Activated naive CD4-positive, alpha-beta T cell treated with anti-CD3 and anti-CD28 coated beads, Interleukin-2, amount 50 U/mL, for 24 hours (primary cell): ENCODE results near the gene MPPED2.

Experiments used
- H3K27ac Mint-ChIP-seq: one replicate; pipeline ENCODE4 v1.8.0; 2021; ENCODE audit warnings: mild to moderate bottlenecking, mixed read lengths
- H3K27me3 Mint-ChIP-seq: one replicate; pipeline ENCODE4 v1.8.0; 2021; ENCODE audit warnings: mixed read lengths
- H3K36me3 Mint-ChIP-seq: one replicate; pipeline ENCODE4 v1.8.0; 2021; ENCODE audit warnings: mixed read lengths
- H3K4me1 Mint-ChIP-seq: one replicate; pipeline ENCODE4 v1.8.0; 2021; ENCODE audit warnings: mixed read lengths
- H3K4me3 Mint-ChIP-seq: one replicate; pipeline ENCODE4 v1.8.0; 2021; ENCODE audit warnings: mild to moderate bottlenecking, mixed read lengths
- H3K9me3 Mint-ChIP-seq: one replicate; pipeline ENCODE4 v1.8.0; 2021; ENCODE audit warnings: mixed read lengths

Gene MPPED2

GRCh38 chr11:30436801-30437200, 149.4 kb downstream of the MPPED2 start:
- no peaks in the 10 kb centered on the region for H3K4me1 Mint-ChIP-seq
- no peaks in the 10 kb centered on the region for H3K36me3 Mint-ChIP-seq
- H3K9me3 Mint-ChIP-seq: no peaks in the 10 kb centered on the region
- H3K27ac Mint-ChIP-seq: no peak overlapping the region
- peaks cover 5% of the 10 kb centered on the region for H3K27me3 Mint-ChIP-seq
- H3K4me3 Mint-ChIP-seq: no peak overlapping the region

DNA sequence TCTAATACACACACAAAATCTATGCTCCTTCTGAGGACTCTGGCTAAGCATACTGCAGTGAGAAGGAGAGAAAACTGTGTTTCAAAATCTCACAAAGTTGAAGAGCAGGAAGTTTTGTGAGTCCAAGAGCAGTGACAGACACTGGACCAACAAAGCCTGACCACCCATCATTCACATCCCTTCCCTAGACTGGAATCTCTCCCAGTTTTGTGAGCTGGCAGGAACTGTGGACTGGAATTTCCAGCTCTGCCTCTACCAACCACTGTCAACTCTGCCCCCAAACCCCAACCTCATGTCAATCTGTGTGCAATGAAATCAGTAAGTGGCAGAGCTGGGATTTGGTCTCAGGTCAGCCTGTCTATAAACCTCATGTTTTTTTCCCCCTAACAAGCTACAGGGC, 150.7 kb downstream of the MPPED2 start:
- H3K27ac Mint-ChIP-seq: no peak overlapping the region
- no peaks in the 10 kb centered on the region for H3K4me1 Mint-ChIP-seq
- peaks cover 5% of the 10 kb centered on the region for H3K27me3 Mint-ChIP-seq
- no peak overlapping the region for H3K4me3 Mint-ChIP-seq
- H3K9me3 Mint-ChIP-seq: no peaks in the 10 kb centered on the region
- H3K36me3 Mint-ChIP-seq: no peaks in the 10 kb centered on the region

DNA sequence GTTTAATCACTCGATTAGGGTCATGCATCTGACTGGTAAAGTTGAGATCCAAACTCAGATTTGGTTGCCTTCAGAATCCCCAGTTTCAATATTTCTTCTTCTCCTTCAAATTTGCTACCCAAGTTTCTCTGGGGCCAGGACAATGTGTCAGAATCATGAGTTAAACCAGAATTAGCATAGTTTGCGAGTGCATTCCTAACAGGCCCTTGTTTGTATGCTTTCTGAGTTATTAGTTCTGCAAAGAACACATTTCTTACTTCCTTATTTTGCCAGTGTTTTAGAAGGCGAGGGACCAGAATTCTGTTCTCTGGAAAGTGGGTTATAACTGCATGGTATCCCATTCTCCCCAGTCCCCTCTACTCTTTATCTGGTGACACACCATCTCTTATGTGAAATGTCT, 151.3 kb downstream of the MPPED2 start:
- Mint-ChIP-seq H3K36me3 (no peaks in the 10 kb centered on the region), H3K9me3 (no peaks in the 10 kb centered on the region), H3K27ac (no peak overlapping the region), H3K4me1 (no peaks in the 10 kb centered on the region), H3K27me3 (peaks cover 5% of the 10 kb centered on the region), H3K4me3 (no peak overlapping the region)

GRCh38 chr11:30433831-30434230, 152.3 kb downstream of the MPPED2 start:
- Mint-ChIP-seq H3K4me3 (no peak overlapping the region), H3K27me3 (peaks cover 5% of the 10 kb centered on the region), H3K27ac (no peak overlapping the region), H3K36me3 (no peaks in the 10 kb centered on the region), H3K9me3 (no peaks in the 10 kb centered on the region), H3K4me1 (no peaks in the 10 kb centered on the region)

DNA sequence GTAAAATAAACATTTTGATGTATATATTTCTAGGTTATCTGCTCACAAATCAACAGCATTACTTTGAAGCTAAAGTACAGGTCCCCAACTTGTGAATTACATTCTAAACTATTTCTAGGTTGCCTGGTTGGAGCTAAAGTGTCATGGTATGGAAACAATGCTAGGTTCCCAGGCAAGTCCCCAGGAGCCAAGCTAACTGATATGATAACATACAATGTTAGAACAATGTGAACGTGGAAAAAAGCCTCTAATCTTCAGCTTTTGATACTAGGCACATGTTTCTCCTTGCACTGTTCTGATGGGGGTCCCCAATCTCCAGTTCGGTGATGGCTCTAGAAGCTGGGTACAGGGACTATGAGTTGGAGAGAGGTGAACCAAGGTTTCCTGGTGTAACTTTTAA, 153.4 kb downstream of the MPPED2 start:
- Mint-ChIP-seq H3K27me3 (peaks cover 5% of the 10 kb centered on the region), H3K4me1 (no peaks in the 10 kb centered on the region), H3K27ac (no peak overlapping the region), H3K4me3 (no peak overlapping the region), H3K36me3 (no peaks in the 10 kb centered on the region), H3K9me3 (no peaks in the 10 kb centered on the region)

DNA sequence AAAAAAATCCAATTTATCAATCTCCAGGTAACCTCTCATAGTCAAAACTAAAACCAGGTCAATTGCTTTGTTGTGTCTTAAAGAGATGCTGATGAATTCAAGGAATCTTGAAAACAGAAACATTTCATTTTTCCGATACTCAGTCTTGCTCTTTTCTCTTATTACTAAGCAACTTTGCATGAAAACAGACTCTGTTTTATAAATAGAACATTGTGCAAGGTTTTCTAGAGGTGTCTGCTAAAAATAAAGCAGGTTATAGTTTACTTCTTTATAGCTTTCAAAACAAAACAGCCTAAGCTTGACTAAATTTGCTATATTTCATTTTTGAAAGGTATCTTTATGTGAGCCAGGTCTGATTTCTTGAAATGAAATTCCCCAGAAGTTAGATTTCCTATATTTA, 154.0 kb downstream of the MPPED2 start:
- H3K27ac Mint-ChIP-seq: no peak overlapping the region
- H3K36me3 Mint-ChIP-seq: no peaks in the 10 kb centered on the region
- H3K27me3 Mint-ChIP-seq: peaks cover 3% of the 10 kb centered on the region
- no peaks in the 10 kb centered on the region for H3K9me3 Mint-ChIP-seq
- no peak overlapping the region for H3K4me3 Mint-ChIP-seq
- H3K4me1 Mint-ChIP-seq: no peaks in the 10 kb centered on the region

DNA sequence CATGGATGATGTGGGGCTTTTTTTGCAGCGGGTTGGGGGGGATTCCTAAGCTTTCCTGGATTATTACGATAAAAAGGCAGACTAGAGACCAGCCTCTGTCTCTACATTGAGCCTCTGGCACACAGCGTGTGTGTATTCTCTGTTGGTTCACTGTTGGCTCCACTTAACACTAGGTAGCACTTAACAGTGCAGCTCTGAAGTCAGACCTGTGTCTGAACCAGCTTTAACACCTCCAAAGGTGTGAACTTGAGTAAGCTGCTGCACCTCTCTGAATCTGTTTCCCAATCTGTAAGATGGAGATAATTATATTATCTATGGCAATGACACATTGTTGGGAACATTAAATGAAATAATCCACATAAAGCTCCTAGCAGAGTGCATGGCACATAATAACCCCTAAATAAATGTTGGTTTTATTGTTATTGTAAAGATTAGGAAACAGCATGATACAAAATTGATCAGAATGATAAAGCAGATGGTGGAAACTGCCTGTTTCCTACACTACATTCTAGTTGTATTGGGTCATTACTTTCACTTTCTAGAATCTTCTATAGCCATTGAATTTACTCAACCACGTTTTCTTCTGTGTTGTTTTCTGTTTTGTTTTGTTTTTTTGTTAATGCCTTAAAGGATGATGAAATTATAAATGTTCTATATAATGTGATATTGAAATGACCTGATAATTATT, 154.9 kb downstream of the MPPED2 start:
- Mint-ChIP-seq H3K36me3 (no peaks in the 10 kb centered on the region), H3K4me1 (no peaks in the 10 kb centered on the region), H3K27ac (no peak overlapping the region), H3K27me3 (peaks cover 3% of the 10 kb centered on the region), H3K9me3 (no peaks in the 10 kb centered on the region), H3K4me3 (no peak overlapping the region)

DNA sequence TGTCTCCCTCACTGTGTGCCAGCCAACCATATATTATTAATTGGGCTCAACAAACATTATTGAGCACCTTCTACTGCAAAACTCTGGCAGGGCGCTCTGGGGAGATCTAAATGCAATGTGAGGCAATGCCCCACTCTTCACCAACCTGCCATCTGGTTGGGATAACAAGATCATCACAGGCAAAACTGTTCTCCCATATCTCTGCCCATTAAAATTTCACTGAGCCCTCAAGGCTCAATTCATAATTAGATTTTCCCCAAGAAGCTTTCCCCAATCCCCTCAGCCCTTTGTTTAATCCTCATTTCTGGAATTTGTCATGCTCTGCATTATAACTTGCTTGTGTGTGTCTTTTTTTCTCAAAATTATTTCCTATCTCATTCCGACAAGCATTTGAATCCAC, 156.6 kb downstream of the MPPED2 start:
- Mint-ChIP-seq H3K4me3 (no peak overlapping the region), H3K9me3 (no peaks in the 10 kb centered on the region), H3K27me3 (peaks cover 3% of the 10 kb centered on the region), H3K36me3 (no peaks in the 10 kb centered on the region), H3K4me1 (no peaks in the 10 kb centered on the region), H3K27ac (no peak overlapping the region)

DNA sequence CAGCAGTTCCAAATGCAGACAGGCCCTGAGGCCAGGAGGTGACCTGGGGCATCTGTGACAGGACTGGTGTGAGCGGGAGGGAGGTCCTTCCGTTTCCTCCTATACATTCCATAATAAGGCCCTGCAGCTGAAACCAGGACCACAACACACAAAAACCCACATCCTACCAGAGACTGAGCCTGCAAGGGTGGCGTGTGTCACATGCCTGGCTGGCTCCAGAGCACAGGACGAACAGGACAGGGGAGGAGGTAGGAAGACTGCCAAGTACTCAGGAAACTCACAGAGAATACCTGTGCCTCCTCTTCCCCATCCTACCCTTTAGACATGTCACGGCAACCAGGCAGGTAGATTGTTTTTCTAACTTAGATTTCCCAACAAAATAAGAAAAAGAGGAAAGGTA, 159.4 kb downstream of the MPPED2 start:
- Mint-ChIP-seq H3K4me3 (no peak overlapping the region), H3K9me3 (no peaks in the 10 kb centered on the region), H3K27ac (no peak overlapping the region), H3K4me1 (no peaks in the 10 kb centered on the region), H3K27me3 (no peaks in the 10 kb centered on the region), H3K36me3 (no peaks in the 10 kb centered on the region)

- peaks cover 5% of the 10 kb centered on the region for H3K27me3 Mint-ChIP-seq
Observed at GRCh38 chr11:30424844-30425243, 161.3 kb downstream of the MPPED2 start.

DNA sequence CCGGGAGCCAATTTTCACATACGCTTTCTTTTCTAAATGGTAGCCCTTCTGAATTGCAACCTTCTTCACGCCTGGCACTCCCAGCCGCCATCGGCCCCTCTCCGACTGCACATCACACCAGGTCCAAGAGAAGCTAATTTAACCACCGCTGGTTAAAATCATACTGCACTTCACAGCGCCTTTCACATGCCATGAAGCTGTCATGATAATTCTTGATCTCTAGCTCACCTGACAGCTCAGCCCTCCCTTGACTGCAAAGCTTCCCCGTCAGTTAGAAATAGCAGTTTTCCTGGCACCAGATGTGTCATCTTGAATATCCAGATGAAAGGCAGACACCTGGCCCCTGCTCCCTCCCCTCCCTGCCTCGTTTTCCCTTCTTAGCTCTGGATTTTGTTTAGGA, 161.8 kb downstream of the MPPED2 start:
- Mint-ChIP-seq H3K4me1 (no peaks in the 10 kb centered on the region), H3K27ac (no peak overlapping the region), H3K9me3 (no peaks in the 10 kb centered on the region), H3K36me3 (no peaks in the 10 kb centered on the region), H3K4me3 (no peak overlapping the region), H3K27me3 (peaks cover 5% of the 10 kb centered on the region)

More at GRCh38 chr11:30424844-30425243, 161.3 kb downstream of the MPPED2 start:
- no peaks in the 10 kb centered on the region for H3K36me3 Mint-ChIP-seq
- no peaks in the 10 kb centered on the region for H3K9me3 Mint-ChIP-seq
- H3K27ac Mint-ChIP-seq: no peak overlapping the region
- H3K4me3 Mint-ChIP-seq: no peak overlapping the region
- H3K4me1 Mint-ChIP-seq: no peaks in the 10 kb centered on the region

DNA sequence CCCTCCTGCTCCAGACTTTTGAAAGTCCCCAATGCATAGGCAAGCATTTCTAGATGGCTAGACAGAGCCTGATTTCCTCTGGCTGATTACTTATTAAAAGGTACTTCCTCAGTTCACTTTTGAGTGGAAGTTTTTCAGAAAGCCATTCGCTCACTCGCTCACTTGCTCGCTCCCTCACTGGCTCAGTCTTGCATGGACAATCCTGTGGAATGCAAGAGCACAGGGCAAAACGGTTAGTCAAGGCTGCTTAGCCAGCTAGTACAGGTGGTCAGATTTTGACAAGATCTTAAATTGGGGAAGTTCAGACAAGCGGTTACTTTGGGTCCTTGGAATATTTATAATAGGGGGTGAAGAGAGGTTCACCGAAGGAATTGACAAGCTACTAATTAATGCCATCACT, 162.3 kb downstream of the MPPED2 start:
- no peaks in the 10 kb centered on the region for H3K9me3 Mint-ChIP-seq
- no peaks in the 10 kb centered on the region for H3K4me1 Mint-ChIP-seq
- no peaks in the 10 kb centered on the region for H3K36me3 Mint-ChIP-seq
- no peak overlapping the region for H3K4me3 Mint-ChIP-seq
- H3K27ac Mint-ChIP-seq: no peak overlapping the region
- peaks cover 5% of the 10 kb centered on the region for H3K27me3 Mint-ChIP-seq

DNA sequence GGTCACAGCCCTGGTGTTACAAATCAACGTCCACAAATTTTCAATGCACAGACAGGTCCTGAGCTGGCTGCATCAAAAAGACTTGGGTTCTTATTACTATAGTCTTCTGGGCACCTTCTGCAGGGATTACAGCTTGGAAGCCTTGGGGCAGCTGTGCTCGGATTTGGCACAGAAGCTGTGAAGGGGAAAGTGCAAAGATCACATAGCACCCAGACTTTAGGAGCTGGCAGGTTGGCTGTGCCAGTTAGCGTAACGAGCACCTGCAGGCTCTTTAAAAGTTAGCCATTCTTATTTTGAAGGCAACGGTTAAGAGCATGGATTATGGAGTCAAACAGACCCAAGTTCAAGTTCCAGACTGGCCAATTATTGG, 162.9 kb downstream of the MPPED2 start:
- Mint-ChIP-seq H3K27ac (no peak overlapping the region), H3K4me3 (no peak overlapping the region), H3K36me3 (no peaks in the 10 kb centered on the region), H3K27me3 (peaks cover 9% of the 10 kb centered on the region), H3K4me1 (no peaks in the 10 kb centered on the region), H3K9me3 (no peaks in the 10 kb centered on the region)

DNA sequence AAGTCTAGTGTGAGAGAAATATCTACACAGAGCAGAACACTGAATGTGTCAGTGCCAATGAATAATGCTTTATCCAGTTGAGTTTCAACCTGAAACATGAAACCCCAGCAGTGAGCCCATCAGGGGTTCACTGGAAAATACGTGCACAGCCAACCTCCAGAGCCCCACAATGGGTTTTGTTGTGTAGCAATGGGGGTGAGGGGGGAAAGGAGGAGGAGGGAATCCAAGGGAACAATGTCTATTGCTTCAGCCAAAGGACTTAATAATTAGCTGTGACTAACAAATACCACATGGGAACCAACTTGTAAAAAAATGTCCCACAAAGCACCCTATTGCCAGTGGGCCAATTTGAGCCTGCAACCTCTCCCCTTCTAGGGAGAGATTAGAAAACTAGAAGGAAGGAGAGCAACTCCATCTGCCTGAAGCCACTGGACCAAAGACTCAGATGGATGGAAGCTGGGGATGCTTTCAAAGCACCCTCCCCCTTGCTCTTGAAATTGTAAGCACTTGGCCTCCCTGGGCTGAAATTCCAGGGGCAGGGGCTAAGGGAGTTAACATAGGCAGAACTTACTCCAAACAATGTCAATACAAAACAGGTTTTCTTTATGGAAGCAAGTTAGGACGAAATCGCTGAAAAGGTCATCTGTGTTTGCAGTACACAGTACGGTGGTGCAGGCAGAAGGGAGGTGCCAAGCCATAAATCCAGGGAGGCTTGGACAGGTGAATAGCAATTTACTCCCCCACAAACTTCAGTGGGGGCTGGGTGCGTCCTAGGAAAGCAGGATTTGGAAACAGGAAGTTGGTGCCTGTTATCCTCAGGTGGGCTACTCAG, 163.5 kb downstream of the MPPED2 start:
- Mint-ChIP-seq H3K4me1 (no peaks in the 10 kb centered on the region), H3K27ac (no peak overlapping the region), H3K4me3 (no peak overlapping the region), H3K36me3 (no peaks in the 10 kb centered on the region), H3K9me3 (no peaks in the 10 kb centered on the region), H3K27me3 (peaks cover 9% of the 10 kb centered on the region)

DNA sequence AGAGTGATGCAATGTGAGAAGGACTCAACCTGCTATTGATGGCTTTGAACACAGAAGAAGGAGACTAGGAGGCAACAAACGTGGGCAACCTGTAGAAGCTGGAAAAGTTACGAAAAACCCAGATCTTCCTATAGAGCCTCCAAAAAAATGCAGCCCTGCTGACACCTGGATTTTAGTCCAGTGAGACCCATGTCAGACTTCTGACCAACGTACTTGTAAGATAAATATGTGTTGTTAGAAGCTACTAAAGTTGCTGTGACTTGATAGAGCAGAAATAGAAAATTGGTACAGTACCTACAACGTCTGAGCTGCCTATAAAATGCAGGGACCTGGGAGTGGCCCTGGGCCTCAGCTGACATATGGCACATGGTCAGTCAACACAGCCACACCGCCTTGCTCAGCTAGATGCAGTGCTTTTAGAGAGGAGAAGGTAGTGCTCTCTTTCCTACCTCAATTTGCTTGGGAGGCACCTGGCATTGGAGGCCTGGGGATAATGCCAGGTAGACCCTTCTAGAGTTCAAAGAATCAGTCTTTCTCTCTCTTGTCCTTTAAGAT, 165.8 kb downstream of the MPPED2 start:
- Mint-ChIP-seq H3K4me1 (no peaks in the 10 kb centered on the region), H3K27me3 (peaks cover 16% of the 10 kb centered on the region), H3K9me3 (no peaks in the 10 kb centered on the region), H3K4me3 (no peak overlapping the region), H3K36me3 (no peaks in the 10 kb centered on the region), H3K27ac (no peak overlapping the region)

- Mint-ChIP-seq H3K4me1 (no peaks in the 10 kb centered on the region), H3K9me3 (no peaks in the 10 kb centered on the region), H3K27me3 (peaks cover 11% of the 10 kb centered on the region)
Observed at GRCh38 chr11:30414806-30415205, 171.3 kb downstream of the MPPED2 start.

More at GRCh38 chr11:30414806-30415205, 171.3 kb downstream of the MPPED2 start:
- Mint-ChIP-seq H3K4me3 (no peak overlapping the region), H3K27ac (no peak overlapping the region), H3K36me3 (no peaks in the 10 kb centered on the region)
